ENCODE data around the gene GALNT10. TPM values are rescaled to one million over a fixed set of nuclear protein-coding genes. Genes with fewer than 3 reads are reported as not detected.
"Not testable (repeated sequence)": the region's sequence is repeated elsewhere in the genome, so short reads cannot be mapped to it uniquely, and the experiment has no call there.

Gene GALNT10
- total RNA-seq, 1 donor from 2014 or later, result 52.3 TPM

GRCh38 chr5:154147666-154148065, 42.9 kb upstream of the GALNT10 start:
- intact Hi-C loops (cut with DNase I), result no loop called here
- Histone ChIP-seq H3K36me3 (no peaks in the 10 kb centered on the region), H3K4me3 (no peak overlapping the region), H3K27me3 (no peaks in the 10 kb centered on the region), H3K4me1 (no peaks in the 10 kb centered on the region), H3K9me3 (no peaks in the 10 kb centered on the region), H3K27ac (no peak overlapping the region)
- no peak for DNase-seq (ENCODE audit: low spot score in 2 of 2)
- no peak for TF ChIP-seq CTCF (IDR thresholded peaks at IDR 0.05)

GRCh38 chr5:154150471-154150870, 40.1 kb upstream of the GALNT10 start:
- H3K36me3 ChIP-seq; H3K4me3 ChIP-seq; H3K4me1 ChIP-seq; H3K9me3 ChIP-seq; DNase-seq (ENCODE audit: low spot score in 2 of 2); H3K27ac ChIP-seq; H3K27me3 ChIP-seq; intact Hi-C loops (cut with DNase I): not testable (repeated sequence)

- no peaks in the 10 kb centered on the region for H3K27me3 ChIP-seq
- intact Hi-C loops (cut with DNase I), result no loop called here
- no peaks in the 10 kb centered on the region for H3K9me3 ChIP-seq
- no peak overlapping the region for H3K4me3 ChIP-seq
- H3K27ac ChIP-seq, result no peak overlapping the region
- no peaks in the 10 kb centered on the region for H3K4me1 ChIP-seq
- no peaks in the 10 kb centered on the region for H3K36me3 ChIP-seq
- no peak for DNase-seq (ENCODE audit: low spot score in 2 of 2)
- TF ChIP-seq CTCF (IDR thresholded peaks at IDR 0.05), result no peak
Observed at GRCh38 chr5:154157483-154158378, 32.8 kb upstream of the GALNT10 start.

- H3K27ac ChIP-seq, result no peak overlapping the region
- intact Hi-C loops (cut with DNase I), result no loop called here
- TF ChIP-seq CTCF (IDR thresholded peaks at IDR 0.05), result no peak
- H3K27me3 ChIP-seq, result no peaks in the 10 kb centered on the region
- no peak for DNase-seq (ENCODE audit: low spot score in 2 of 2)
- no peaks in the 10 kb centered on the region for H3K4me1 ChIP-seq
- no peak overlapping the region for H3K4me3 ChIP-seq
- H3K36me3 ChIP-seq, result no peaks in the 10 kb centered on the region
- H3K9me3 ChIP-seq, result no peaks in the 10 kb centered on the region
Observed at GRCh38 chr5:154158379-154158737, 32.2 kb upstream of the GALNT10 start.

DNA sequence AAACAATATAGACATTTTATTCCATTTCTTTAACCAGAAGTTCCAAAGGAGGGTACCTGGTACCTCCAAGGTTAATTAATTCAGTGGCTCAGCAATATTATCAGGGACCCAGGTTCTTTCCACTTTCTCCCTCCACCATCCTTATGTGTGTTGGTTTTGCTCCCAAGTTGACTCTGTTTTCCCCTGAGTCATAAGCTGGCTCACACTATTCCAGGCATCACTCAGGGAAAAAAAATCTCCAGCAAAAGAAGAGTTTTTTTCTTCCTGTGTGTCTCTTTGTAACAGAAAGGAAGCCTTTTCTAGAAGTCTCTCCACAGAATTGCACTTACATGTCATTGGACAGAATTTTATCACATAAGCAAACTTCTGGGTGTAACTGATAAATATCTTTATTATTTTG, 31.2 kb upstream of the GALNT10 start:
- Histone ChIP-seq H3K27ac (no peak overlapping the region), H3K27me3 (no peaks in the 10 kb centered on the region), H3K4me3 (no peak overlapping the region), H3K36me3 (no peaks in the 10 kb centered on the region), H3K9me3 (no peaks in the 10 kb centered on the region), H3K4me1 (no peaks in the 10 kb centered on the region)
- no peak for TF ChIP-seq CTCF (IDR thresholded peaks at IDR 0.05)
- intact Hi-C loops (cut with DNase I), result no loop called here
- DNase-seq (ENCODE audit: low spot score in 2 of 2), result no peak

DNA sequence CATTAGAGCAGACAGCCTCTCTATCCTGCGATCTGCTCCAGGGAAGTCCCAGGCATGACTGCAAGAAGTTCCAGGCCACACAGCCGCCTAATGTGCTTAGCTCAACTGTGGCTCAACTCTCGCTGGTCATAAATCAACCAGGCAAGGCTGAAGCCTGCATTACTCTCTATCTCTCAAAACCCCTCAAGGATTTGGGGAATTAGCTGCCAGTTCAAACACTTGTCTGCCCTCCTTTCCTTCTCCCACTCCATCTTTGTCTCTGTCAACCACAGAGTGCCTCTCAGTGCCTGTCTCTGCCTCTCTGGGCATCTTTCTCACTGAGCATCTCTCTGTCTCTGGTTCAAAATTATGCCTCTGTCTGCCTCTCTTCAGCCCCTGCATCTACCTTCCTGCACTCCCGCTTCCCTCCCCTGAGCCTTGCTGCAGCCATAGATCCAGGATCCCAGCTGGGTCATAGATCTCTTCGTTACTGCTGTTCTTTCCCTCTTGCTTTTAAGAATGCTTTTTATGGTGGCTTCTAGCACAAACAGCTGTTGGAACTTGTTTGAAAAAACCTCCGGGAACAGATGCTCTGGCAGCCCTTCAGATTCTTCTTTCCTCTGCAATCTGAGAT, 27.9 kb upstream of the GALNT10 start:
- intact Hi-C loops (cut with DNase I), result no loop called here
- no peaks in the 10 kb centered on the region for H3K4me1 ChIP-seq
- no peaks in the 10 kb centered on the region for H3K9me3 ChIP-seq
- no peaks in the 10 kb centered on the region for H3K27me3 ChIP-seq
- H3K27ac ChIP-seq, result no peak overlapping the region
- DNase-seq (ENCODE audit: low spot score in 2 of 2), result no peak
- no peaks in the 10 kb centered on the region for H3K36me3 ChIP-seq
- no peak overlapping the region for H3K4me3 ChIP-seq
- TF ChIP-seq CTCF (IDR thresholded peaks at IDR 0.05), result no peak
